Nephron (organoid): ENCODE data around the gene GALNT8.

Experiments
- H3K27ac Mint-ChIP-seq, 3 experiments: 2 replicates each; pipeline ENCODE4 v1.8.0; 2020; ENCODE audit warnings: mixed read lengths in 3 of 3, mild to moderate bottlenecking in 2 of 3, moderate library complexity in 1 of 3
- H3K27me3 Mint-ChIP-seq: 2 replicates; pipeline ENCODE4 v1.8.0; 2021; ENCODE audit warnings: low read depth, mild to moderate bottlenecking, moderate library complexity, mixed read lengths
- H3K36me3 Mint-ChIP-seq: 2 replicates; pipeline ENCODE4 v1.8.0; 2020; ENCODE audit warnings: low read depth, mixed read lengths
- H3K4me1 Mint-ChIP-seq: 2 replicates; pipeline ENCODE4 v1.8.0; 2020; ENCODE audit warnings: mixed read lengths
- H3K4me3 Mint-ChIP-seq, 3 experiments: 2 replicates each; pipeline ENCODE4 v1.8.0; 2020; ENCODE audit warnings: mild to moderate bottlenecking in 3 of 3, mixed read lengths in 3 of 3, moderate library complexity in 2 of 3
- H3K9me3 Mint-ChIP-seq: 2 replicates; pipeline ENCODE4 v1.8.0; 2020; ENCODE audit warnings: mixed read lengths
- TF ChIP-seq, protein P1 (sequence below), 3 experiments: fragments of 200-600 bp; sonication (generic); IDR thresholded peaks; one replicate each; pipeline ENCODE4 v1.5.0; 2021; ENCODE audit warnings: antibody characterized with exemption in 3 of 3; ENCODE audit not compliant: unreplicated experiment in 3 of 3

GALNT8 gene

GRCh38 chr12:4784404-4785054, 64.3 kb downstream of the GALNT8 start:
- peaks cover 55% of the 10 kb centered on the region for H3K27me3 Mint-ChIP-seq
- H3K36me3 Mint-ChIP-seq, result peaks cover 20% of the 10 kb centered on the region
- peaks cover 7% of the 10 kb centered on the region for H3K9me3 Mint-ChIP-seq
- H3K27ac Mint-ChIP-seq, result no peak overlapping the region
- no peaks in the 10 kb centered on the region for H3K4me1 Mint-ChIP-seq
- TF ChIP-seq, protein P1, sequence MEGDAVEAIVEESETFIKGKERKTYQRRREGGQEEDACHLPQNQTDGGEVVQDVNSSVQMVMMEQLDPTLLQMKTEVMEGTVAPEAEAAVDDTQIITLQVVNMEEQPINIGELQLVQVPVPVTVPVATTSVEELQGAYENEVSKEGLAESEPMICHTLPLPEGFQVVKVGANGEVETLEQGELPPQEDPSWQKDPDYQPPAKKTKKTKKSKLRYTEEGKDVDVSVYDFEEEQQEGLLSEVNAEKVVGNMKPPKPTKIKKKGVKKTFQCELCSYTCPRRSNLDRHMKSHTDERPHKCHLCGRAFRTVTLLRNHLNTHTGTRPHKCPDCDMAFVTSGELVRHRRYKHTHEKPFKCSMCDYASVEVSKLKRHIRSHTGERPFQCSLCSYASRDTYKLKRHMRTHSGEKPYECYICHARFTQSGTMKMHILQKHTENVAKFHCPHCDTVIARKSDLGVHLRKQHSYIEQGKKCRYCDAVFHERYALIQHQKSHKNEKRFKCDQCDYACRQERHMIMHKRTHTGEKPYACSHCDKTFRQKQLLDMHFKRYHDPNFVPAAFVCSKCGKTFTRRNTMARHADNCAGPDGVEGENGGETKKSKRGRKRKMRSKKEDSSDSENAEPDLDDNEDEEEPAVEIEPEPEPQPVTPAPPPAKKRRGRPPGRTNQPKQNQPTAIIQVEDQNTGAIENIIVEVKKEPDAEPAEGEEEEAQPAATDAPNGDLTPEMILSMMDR (IDR thresholded peaks at IDR 0.05; ENCODE audit: unreplicated experiment in 3 of 3), result no peak
- H3K4me3 Mint-ChIP-seq, result no peak overlapping the region

- Mint-ChIP-seq H3K9me3 (peaks cover 11% of the 10 kb centered on the region), H3K27ac (no peak overlapping the region), H3K4me3 (no peak overlapping the region), H3K27me3 (peaks cover 52% of the 10 kb centered on the region), H3K36me3 (peaks cover 31% of the 10 kb centered on the region), H3K4me1 (no peaks in the 10 kb centered on the region)
- TF ChIP-seq, protein P1 (IDR thresholded peaks at IDR 0.05; ENCODE audit: unreplicated experiment in 3 of 3), result no peak
These were observed 66.6 kb downstream of the GALNT8 start for GRCh38 chr12:4786795-4787194.

- Mint-ChIP-seq H3K36me3 (peaks cover 33% of the 10 kb centered on the region), H3K27ac (no peak overlapping the region), H3K4me3 (no peak overlapping the region), H3K9me3 (peaks cover 15% of the 10 kb centered on the region), H3K27me3 (peaks cover 62% of the 10 kb centered on the region), H3K4me1 (no peaks in the 10 kb centered on the region)
- TF ChIP-seq, protein P1 (IDR thresholded peaks at IDR 0.05; ENCODE audit: unreplicated experiment in 3 of 3), result no peak
These were observed 67.8 kb downstream of the GALNT8 start for GRCh38 chr12:4787965-4788364.

- H3K9me3 Mint-ChIP-seq, result peaks cover 9% of the 10 kb centered on the region
- TF ChIP-seq, protein P1 (IDR thresholded peaks at IDR 0.05; ENCODE audit: unreplicated experiment in 3 of 3), result no peak
- no peak overlapping the region for H3K27ac Mint-ChIP-seq
- no peaks in the 10 kb centered on the region for H3K4me1 Mint-ChIP-seq
- peaks cover 26% of the 10 kb centered on the region for H3K36me3 Mint-ChIP-seq
- no peak overlapping the region for H3K4me3 Mint-ChIP-seq
- peaks cover 75% of the 10 kb centered on the region for H3K27me3 Mint-ChIP-seq
These were observed 69.6 kb downstream of the GALNT8 start for GRCh38 chr12:4789776-4790175.

DNA sequence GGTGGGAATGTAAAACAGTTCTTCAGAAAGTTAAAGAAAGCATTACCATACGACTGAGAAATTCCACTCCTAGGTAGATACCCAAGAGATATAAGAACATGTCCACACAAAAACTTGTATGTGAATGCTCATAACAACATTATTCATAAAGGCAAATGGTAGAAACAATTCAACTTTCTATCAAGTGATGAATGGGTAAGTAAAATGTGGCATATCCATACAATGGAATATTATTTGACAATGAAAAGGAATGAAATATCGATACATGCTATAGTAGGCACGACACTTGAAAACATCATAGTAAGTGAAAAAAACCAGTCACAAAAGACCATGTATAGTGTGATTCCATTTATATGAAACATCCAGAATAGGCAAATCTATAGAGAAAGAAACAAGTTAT, 71.3 kb downstream of the GALNT8 start:
- Mint-ChIP-seq H3K36me3 (peaks cover 20% of the 10 kb centered on the region), H3K4me3 (no peak overlapping the region), H3K27me3 (peaks cover 68% of the 10 kb centered on the region), H3K9me3 (peaks cover 9% of the 10 kb centered on the region), H3K27ac (no peak overlapping the region), H3K4me1 (peaks cover 6% of the 10 kb centered on the region)
- TF ChIP-seq, protein P1 (IDR thresholded peaks at IDR 0.05; ENCODE audit: unreplicated experiment in 3 of 3), result no peak

GRCh38 chr12:4794491-4794890, 74.3 kb downstream of the GALNT8 start:
- TF ChIP-seq, protein P1 (IDR thresholded peaks at IDR 0.05; ENCODE audit: unreplicated experiment in 3 of 3), result no peak
- Mint-ChIP-seq H3K27ac (no peak overlapping the region), H3K27me3 (peaks cover 70% of the 10 kb centered on the region), H3K4me1 (peaks cover 16% of the 10 kb centered on the region), H3K9me3 (peaks cover 9% of the 10 kb centered on the region), H3K4me3 (no peak overlapping the region), H3K36me3 (peaks cover 17% of the 10 kb centered on the region)
